Hepatocyte (in vitro differentiated cells): ENCODE measurements around the gene NECAB3.

Experiments used
- EZH2phosphoT487 ChIP-seq: fragments of 200-600 bp; sonication (generic); IDR thresholded peaks from one replicate; pipeline ENCODE4 v1.6.1; 2018; ENCODE audit warnings: antibody characterized with exemption, mild to moderate bottlenecking, low read depth, moderate library complexity; ENCODE audit not compliant: unreplicated experiment, severe bottlenecking
- TF ChIP-seq, protein P1 (sequence below): fragments of 200-600 bp; sonication (generic); IDR thresholded peaks from 2 replicates; pipeline ENCODE4 v1.5.1; 2016; ENCODE audit warnings: antibody characterized with exemption, mild to moderate bottlenecking; ENCODE audit not compliant: poor library complexity

DNA sequence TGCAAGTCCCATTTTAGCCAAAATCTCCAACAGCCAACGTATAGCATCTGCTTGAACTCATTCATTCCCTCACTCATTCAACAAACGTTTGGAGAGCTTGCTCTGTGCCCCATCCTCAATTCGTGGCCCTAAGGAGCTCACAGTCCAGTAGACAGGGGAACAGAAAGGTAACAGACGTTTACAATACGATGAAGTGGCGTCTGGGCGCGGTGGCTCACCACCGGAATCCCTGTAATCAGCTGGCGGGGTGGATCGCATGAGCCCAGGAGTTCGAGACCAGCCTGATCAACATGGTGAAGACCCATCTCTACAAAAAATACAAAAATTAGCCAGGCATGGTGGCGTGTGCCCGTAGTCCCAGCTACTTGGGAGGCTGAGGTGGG lies 12.7 kb upstream of the NECAB3 start:
- TF ChIP-seq, protein P1, sequence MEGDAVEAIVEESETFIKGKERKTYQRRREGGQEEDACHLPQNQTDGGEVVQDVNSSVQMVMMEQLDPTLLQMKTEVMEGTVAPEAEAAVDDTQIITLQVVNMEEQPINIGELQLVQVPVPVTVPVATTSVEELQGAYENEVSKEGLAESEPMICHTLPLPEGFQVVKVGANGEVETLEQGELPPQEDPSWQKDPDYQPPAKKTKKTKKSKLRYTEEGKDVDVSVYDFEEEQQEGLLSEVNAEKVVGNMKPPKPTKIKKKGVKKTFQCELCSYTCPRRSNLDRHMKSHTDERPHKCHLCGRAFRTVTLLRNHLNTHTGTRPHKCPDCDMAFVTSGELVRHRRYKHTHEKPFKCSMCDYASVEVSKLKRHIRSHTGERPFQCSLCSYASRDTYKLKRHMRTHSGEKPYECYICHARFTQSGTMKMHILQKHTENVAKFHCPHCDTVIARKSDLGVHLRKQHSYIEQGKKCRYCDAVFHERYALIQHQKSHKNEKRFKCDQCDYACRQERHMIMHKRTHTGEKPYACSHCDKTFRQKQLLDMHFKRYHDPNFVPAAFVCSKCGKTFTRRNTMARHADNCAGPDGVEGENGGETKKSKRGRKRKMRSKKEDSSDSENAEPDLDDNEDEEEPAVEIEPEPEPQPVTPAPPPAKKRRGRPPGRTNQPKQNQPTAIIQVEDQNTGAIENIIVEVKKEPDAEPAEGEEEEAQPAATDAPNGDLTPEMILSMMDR, result no peak
- TF ChIP-seq EZH2phosphoT487, result no peak
